GM12878 (cell line): ENCODE results near the gene HK1. TPM values are rescaled to one million over a fixed set of nuclear protein-coding genes. Genes with fewer than 3 reads are reported as not detected.

Experiments used
- ATAC-seq: fragments of 200-7000 bp; cut with Tn5 transposase; 3 replicates; pipeline ENCODE4 v1.9.1; 2020; ENCODE audit warnings: mild to moderate bottlenecking, moderate library complexity
- BruUV-seq: library from RNA; stranded (reverse); fragments of 400-500 nt; replicated peaks from 2 replicates; lab custom pipeline; 2021; lab: Mats Ljungman, UMichigan
- CTCF ChIA-PET: fragments of 300-600 bp; sonication (Branson Sonifier 250); formaldehyde crosslinking; extraction: SDS; loops from one replicate; lab custom pipeline; 2021; ENCODE audit warnings: inconsistent platforms; lab: Yijun Ruan, JAX
- POLR2A ChIA-PET: fragments of 350-600 bp; formaldehyde crosslinking; extraction: SDS; loops from one replicate; lab custom pipeline; 2021; ENCODE audit warnings: inconsistent platforms; lab: Charles Lee
- RAD21 ChIA-PET: fragments of 300-600 bp; sonication (Branson Sonifier 250); formaldehyde crosslinking; loops from one replicate; lab custom pipeline; 2023; ENCODE audit warnings: antibody characterized with exemption; ENCODE audit not compliant: unreplicated experiment; lab: Charles Lee
- SMC1A ChIA-PET: fragments of 300-600 bp; sonication (Branson Sonifier 250); formaldehyde crosslinking; loops from one replicate; lab custom pipeline; 2023; ENCODE audit not compliant: unreplicated experiment, uncharacterized antibody; lab: Charles Lee
- DNase-seq: peaks from one replicate; pipeline ENCODE4 v3.0.0-alpha.2; 2011; ENCODE audit warnings: low read depth, low spot score
- FAIRE-seq: peaks from 3 replicates; lab custom pipeline; 2011; peaks lifted over from hg19 to GRCh38; lab: Jason Lieb, UNC
- H2AFZ ChIP-seq: 2 replicates; pipeline ENCODE4 v1.6.0; 2011; ENCODE audit warnings: low read depth, low read length, control low read depth; ENCODE audit not compliant: control insufficient read depth
- H3K27ac ChIP-seq: 2 replicates; pipeline ENCODE4 v1.5.1; 2011; ENCODE audit warnings: control low read depth; ENCODE audit not compliant: control insufficient read depth, insufficient read depth
- H3K27me3 ChIP-seq, 2 experiments: replicated peaks in 1 of 2; 2 replicates each; pipeline versions ENCODE4 v1.6.0 to v1.6.1; 2011; ENCODE audit warnings: low read length in 1 of 2; ENCODE audit not compliant: control insufficient read depth in 2 of 2, insufficient read depth in 2 of 2
- H3K36me3 ChIP-seq, 2 experiments: 2 replicates each; pipeline ENCODE4 v1.5.1; 2011; ENCODE audit warnings: low read length in 1 of 2; ENCODE audit not compliant: control insufficient read depth in 2 of 2, insufficient read depth in 2 of 2
- H3K4me1 ChIP-seq: 2 replicates; pipeline ENCODE4 v1.6.1; 2011; ENCODE audit warnings: mild to moderate bottlenecking, low read length, moderate library complexity, mixed read lengths; ENCODE audit not compliant: control insufficient read depth, insufficient read depth
- H3K4me2 ChIP-seq: 2 replicates; pipeline ENCODE4 v1.6.0; 2011; ENCODE audit warnings: control low read depth; ENCODE audit not compliant: control insufficient read depth, insufficient read depth
- H3K4me3 ChIP-seq: fragments of 200-600 bp; sonication (generic); 2 replicates; pipeline ENCODE4 v1.5.1; 2016
- H3K79me2 ChIP-seq: 2 replicates; pipeline ENCODE4 v1.6.0; 2011; ENCODE audit warnings: low read length; ENCODE audit not compliant: control insufficient read depth, insufficient read depth
- H3K9ac ChIP-seq: 2 replicates; pipeline ENCODE4 v1.8.0; 2011; ENCODE audit warnings: low read length, control low read depth, mixed read lengths; ENCODE audit not compliant: control insufficient read depth, insufficient read depth
- H3K9me3 ChIP-seq: replicated peaks from 3 replicates; pipeline ENCODE4 v1.5.1; 2011; ENCODE audit warnings: mild to moderate bottlenecking, low read length; ENCODE audit not compliant: control insufficient read depth, insufficient read depth
- H4K20me1 ChIP-seq: 2 replicates; pipeline ENCODE4 v1.6.0; 2011; ENCODE audit not compliant: control insufficient read depth, insufficient read depth
- ATF7 ChIP-seq: fragments of 450-650 bp; IDR thresholded peaks from 2 replicates; pipeline ENCODE4 v1.6.1; 2016; ENCODE audit warnings: low read depth, mild to moderate bottlenecking
- CBX3 ChIP-seq: fragments of 200-600 bp; sonication (generic); IDR thresholded peaks from 2 replicates; pipeline ENCODE4 v1.6.1; 2016; ENCODE audit warnings: low read depth, borderline replicate concordance
- CHD1 ChIP-seq: IDR thresholded peaks from 2 replicates; pipeline ENCODE4 v1.6.1; 2012; ENCODE audit warnings: low read depth, low read length, improper control_type of control experiment
- CREM ChIP-seq: IDR thresholded peaks from 2 replicates; pipeline ENCODE4 v1.6.1; 2014; ENCODE audit warnings: antibody characterized with exemption, low read depth
- FOXM1 ChIP-seq: IDR thresholded peaks from 2 replicates; pipeline ENCODE4 v1.6.1; 2012; ENCODE audit warnings: low read depth, mild to moderate bottlenecking, inconsistent platforms, low read length, moderate library complexity
- GATAD2B ChIP-seq: fragments of 450-650 bp; conservative IDR thresholded peaks from 2 replicates; pipeline ENCODE4 v1.6.1; 2017; ENCODE audit warnings: low read depth, mild to moderate bottlenecking, moderate library complexity
- HCFC1 ChIP-seq: fragments of 150-350 bp; IDR thresholded peaks from 2 replicates; pipeline ENCODE4 v1.6.1; 2014; ENCODE audit warnings: low read length
- KAT2A ChIP-seq: conservative IDR thresholded peaks from 2 replicates; pipeline ENCODE4 v1.6.1; 2011; ENCODE audit warnings: low read depth, low read length; ENCODE audit not compliant: control insufficient read depth
- KDM1A ChIP-seq: fragments of 200-600 bp; sonication (generic); IDR thresholded peaks from 2 replicates; pipeline ENCODE4 v1.6.1; 2016; ENCODE audit warnings: borderline replicate concordance
- NR2C2 ChIP-seq: IDR thresholded peaks from 2 replicates; pipeline ENCODE4 v1.6.1; 2011; ENCODE audit warnings: borderline replicate concordance, low read depth; ENCODE audit not compliant: control insufficient read depth, insufficient read length
- NR2F1 ChIP-seq: fragments of 450-650 bp; conservative IDR thresholded peaks from 2 replicates; pipeline ENCODE4 v1.6.1; 2017; ENCODE audit warnings: mild to moderate bottlenecking
- POLR2AphosphoS5 ChIP-seq: IDR thresholded peaks from 2 replicates; pipeline ENCODE4 v1.6.1; 2011; ENCODE audit warnings: mild to moderate bottlenecking, low read length, inconsistent platforms
- RAD21 ChIP-seq: IDR thresholded peaks from 2 replicates; pipeline ENCODE4 v1.6.1; 2011; ENCODE audit warnings: mild to moderate bottlenecking, low read depth, low read length, moderate library complexity; ENCODE audit not compliant: insufficient read depth
- SP1 ChIP-seq: IDR thresholded peaks from one replicate; pipeline ENCODE4 v1.6.1; 2011; ENCODE audit warnings: low read depth, low read length
- TCF12 ChIP-seq: IDR thresholded peaks from 2 replicates; pipeline ENCODE4 v1.6.1; 2011; ENCODE audit warnings: low read depth, mild to moderate bottlenecking, low read length
- ZNF592 ChIP-seq: fragments of 450-650 bp; IDR thresholded peaks from 2 replicates; pipeline ENCODE4 v1.6.1; 2017; ENCODE audit warnings: mild to moderate bottlenecking, moderate library complexity
- WGBS: methylation state at CpG from one replicate; pipeline ENCODE4 v1.1.6; 2016; ENCODE audit warnings: low lambda C conversion rate; ENCODE audit not compliant: insufficient replicate concordance, insufficient coverage; ENCODE audit errors: missing lambda C conversion rate; 5-methylcytosine and 5-hydroxymethylcytosine counted together
- in situ Hi-C: fragments of 300-500 bp; cut with MboI; formaldehyde crosslinking; loops from 9 replicates; pipeline ENCODE4 v1.14.3; 2018; ENCODE audit warnings: mixed read lengths
- intact Hi-C: fragments of 100-400 bp; cut with micrococcal nuclease; formaldehyde crosslinking; loops from one replicate; pipeline ENCODE4 v1.14.2; 2022; ENCODE audit not compliant: unreplicated experiment
- polyA plus RNA-seq, 11 experiments: library from polyadenylated mRNA; depleted of rRNA in 4 of 11; unstranded in 6 of 11; stranded (reverse) in 5 of 11; fragments of >200 nt; fragmentation: Nextera tagmentation in 4 of 11; fragmentation: Illumina TruSeq in 1 of 11; extraction: Ambion mirVana in 4 of 11; extraction: Trizol in 1 of 11; gene quantifications; 1 replicate in 1 of 11; 2 replicates in 10 of 11; pipeline versions ENCODE4 v1.2.1 to v1.2.3, GENCODE V29; 2011 to 2016; ENCODE audit warnings: inconsistent platforms in 2 of 11, missing spikeins in 2 of 11, low read depth in 1 of 11
- total RNA-seq, 4 experiments: library from RNA; depleted of rRNA in 3 of 4; stranded (reverse); fragments of >200 nt in 3 of 4; fragmentation: Illumina TruSeq in 1 of 4; extraction: Trizol in 1 of 4; gene quantifications; 2 replicates each; pipeline versions ENCODE4 v1.2.1 to v1.2.3, GENCODE V29; 2013 to 2021
- TF ChIP-seq, protein P1 (sequence below): fragments of 450-650 bp; IDR thresholded peaks from 2 replicates; pipeline ENCODE4 v1.6.1; 2017; ENCODE audit warnings: low read depth, mild to moderate bottlenecking, moderate library complexity
- TF ChIP-seq, protein P2 (sequence below): IDR thresholded peaks from 2 replicates; pipeline ENCODE4 v1.6.1; 2011; ENCODE audit warnings: low read depth, low read length, improper control_type of control experiment, borderline replicate concordance

The HK1 gene
- total and polyA plus RNA-seq, 10 of the 15 experiments (the other 5 are each of a cell fraction or from before 2014, with no cell fraction given) = 3.4 to 77.3 (median 46.6) TPM

- TF ChIP-seq ZNF592 = no peak
- TF ChIP-seq CBX3 = no peak
- no peak for TF ChIP-seq CHD1
- no peak for TF ChIP-seq ATF7
- TF ChIP-seq GATAD2B = no peak
- TF ChIP-seq CREM = no peak
- no peak for TF ChIP-seq NR2F1
- no peak for TF ChIP-seq SP1
Observed at GRCh38 chr10:69242040-69242851, 36.0 kb upstream of the HK1 start (continued).

GRCh38 chr10:69242852-69243212 is 35.5 kb upstream of the HK1 start:
- in situ Hi-C loops = no loop called here
- no peak overlapping the region for H2AFZ ChIP-seq
- WGBS = 53% methylated on average over 5 of the region's 5 CpGs
- SMC1A ChIA-PET = interaction anchor here (0.7 to 2.2 kb wide), 6 partner anchors 12 to 165 kb away, joined by 3 to 8 read pairs (median 5); no protein-coding TSS in a partner anchor
- no peaks in the 10 kb centered on the region for H3K27me3 ChIP-seq
- no peak for FAIRE-seq
- no peak for DNase-seq
- no peak for ATAC-seq
- H4K20me1 ChIP-seq = no peaks in the 10 kb centered on the region
- no peak overlapping the region for H3K4me2 ChIP-seq
- no TSS peak for BruUV-seq
- H3K79me2 ChIP-seq = no peaks in the 10 kb centered on the region
- H3K4me3 ChIP-seq = no peak overlapping the region
- no peaks in the 10 kb centered on the region for H3K9me3 ChIP-seq
- H3K36me3 ChIP-seq = no peaks in the 10 kb centered on the region
- POLR2A ChIA-PET = no interaction called here
- H3K9ac ChIP-seq = no peak overlapping the region
- no peaks in the 10 kb centered on the region for H3K4me1 ChIP-seq
- intact Hi-C loops = no loop called here
- no peak overlapping the region for H3K27ac ChIP-seq
- CTCF ChIA-PET = interaction anchor here (1.0 to 2.3 kb wide), 5 partner anchors 97 to 175 kb away, joined by 3 to 19 read pairs (median 7); no protein-coding TSS in a partner anchor
- RAD21 ChIA-PET = interaction anchor here (2.3 kb wide), 1 partner anchor 150 kb away, joined by 10 read pairs; no protein-coding TSS in a partner anchor
- TF ChIP-seq KAT2A (no peak), POLR2AphosphoS5 (no peak), FOXM1 (no peak), RAD21 (no peak), TCF12 (no peak), NR2C2 (no peak), KDM1A (no peak), HCFC1 (no peak)
- TF ChIP-seq, protein P1, sequence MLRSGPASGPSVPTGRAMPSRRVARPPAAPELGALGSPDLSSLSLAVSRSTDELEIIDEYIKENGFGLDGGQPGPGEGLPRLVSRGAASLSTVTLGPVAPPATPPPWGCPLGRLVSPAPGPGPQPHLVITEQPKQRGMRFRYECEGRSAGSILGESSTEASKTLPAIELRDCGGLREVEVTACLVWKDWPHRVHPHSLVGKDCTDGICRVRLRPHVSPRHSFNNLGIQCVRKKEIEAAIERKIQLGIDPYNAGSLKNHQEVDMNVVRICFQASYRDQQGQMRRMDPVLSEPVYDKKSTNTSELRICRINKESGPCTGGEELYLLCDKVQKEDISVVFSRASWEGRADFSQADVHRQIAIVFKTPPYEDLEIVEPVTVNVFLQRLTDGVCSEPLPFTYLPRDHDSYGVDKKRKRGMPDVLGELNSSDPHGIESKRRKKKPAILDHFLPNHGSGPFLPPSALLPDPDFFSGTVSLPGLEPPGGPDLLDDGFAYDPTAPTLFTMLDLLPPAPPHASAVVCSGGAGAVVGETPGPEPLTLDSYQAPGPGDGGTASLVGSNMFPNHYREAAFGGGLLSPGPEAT = no peak
- TF ChIP-seq, protein P2, sequence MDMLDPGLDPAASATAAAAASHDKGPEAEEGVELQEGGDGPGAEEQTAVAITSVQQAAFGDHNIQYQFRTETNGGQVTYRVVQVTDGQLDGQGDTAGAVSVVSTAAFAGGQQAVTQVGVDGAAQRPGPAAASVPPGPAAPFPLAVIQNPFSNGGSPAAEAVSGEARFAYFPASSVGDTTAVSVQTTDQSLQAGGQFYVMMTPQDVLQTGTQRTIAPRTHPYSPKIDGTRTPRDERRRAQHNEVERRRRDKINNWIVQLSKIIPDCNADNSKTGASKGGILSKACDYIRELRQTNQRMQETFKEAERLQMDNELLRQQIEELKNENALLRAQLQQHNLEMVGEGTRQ = no peak
